Stimulated activated CD8-positive, alpha-beta memory T cell treated with anti-CD3 and anti-CD28 coated beads, Interleukin-7, amount 100 ng/mL, for 48 hours (primary cell): ENCODE results near the gene LUC7L3.

Source experiments
- DNase-seq, 2 donors: peaks; one replicate each; pipeline ENCODE4 v3.0.0-alpha.2; 2020; ENCODE audit warnings: low read depth in 1 of 2; ENCODE audit errors: extremely low read depth in 1 of 2

The LUC7L3 gene

GRCh38 chr17:50749245-50749644 is 29.8 kb downstream of the LUC7L3 start:
- DNase-seq: no peak

- DNase-seq: no peak
These were observed 35.1 kb downstream of the LUC7L3 start for GRCh38 chr17:50754521-50754920.

GRCh38 chr17:50758524-50758923 is 39.1 kb downstream of the LUC7L3 start:
- DNase-seq: no peak

- no peak for DNase-seq
These were observed 39.7 kb downstream of the LUC7L3 start for GRCh38 chr17:50758989-50759544.

- no peak for DNase-seq
These were observed 42.8 kb downstream of the LUC7L3 start for GRCh38 chr17:50762177-50762576.

GRCh38 chr17:50763716-50764475 is 44.5 kb downstream of the LUC7L3 start:
- DNase-seq: no peak

- no peak for DNase-seq
These were observed 45.3 kb downstream of the LUC7L3 start for GRCh38 chr17:50764734-50765149.

- no peak for DNase-seq
These were observed 46.2 kb downstream of the LUC7L3 start for GRCh38 chr17:50765454-50766221.

- no peak for DNase-seq
These were observed 47.0 kb downstream of the LUC7L3 start for GRCh38 chr17:50766222-50767023.

GRCh38 chr17:50767030-50767429 is 47.6 kb downstream of the LUC7L3 start:
- no peak for DNase-seq

- DNase-seq: no peak
These were observed 48.0 kb downstream of the LUC7L3 start, which contains the start of gene ANKRD40CL for GRCh38 chr17:50767446-50767845. Gene ANKRD40CL (minus strand): TSS chr17:50767518. CDS start chr17:50766913, 605 bp downstream.

- DNase-seq: no peak
These were observed 49.0 kb downstream of the LUC7L3 start for GRCh38 chr17:50768346-50768761.

- DNase-seq: no peak
These were observed 50.5 kb downstream of the LUC7L3 start for GRCh38 chr17:50769884-50770283.

GRCh38 chr17:50770346-50770745 is 50.9 kb downstream of the LUC7L3 start:
- no peak for DNase-seq

GRCh38 chr17:50771991-50772785 is 52.8 kb downstream of the LUC7L3 start:
- DNase-seq: no peak

- no peak for DNase-seq
These were observed 54.9 kb downstream of the LUC7L3 start for GRCh38 chr17:50774225-50774803.

- no peak for DNase-seq
These were observed 56.5 kb downstream of the LUC7L3 start for GRCh38 chr17:50775926-50776325.

- no peak for DNase-seq
These were observed 59.1 kb downstream of the LUC7L3 start for GRCh38 chr17:50778471-50778870.

GRCh38 chr17:50778988-50779387 is 59.6 kb downstream of the LUC7L3 start:
- DNase-seq: no peak
